ENCODE measurements around the gene ANKRD28.

ANKRD28 gene

GRCh38 chr3:15659254-15659975 lies 138.4 kb downstream of the ANKRD28 start:
- no peak for DNase-seq

GRCh38 chr3:15657016-15657415 lies 140.8 kb downstream of the ANKRD28 start:
- no peak for DNase-seq

GRCh38 chr3:15656342-15656741 lies 141.4 kb downstream of the ANKRD28 start:
- DNase-seq: no peak

- no peak for DNase-seq
Observed at GRCh38 chr3:15654891-15655290, 142.9 kb downstream of the ANKRD28 start.

GRCh38 chr3:15654127-15654526 lies 143.7 kb downstream of the ANKRD28 start:
- no peak for DNase-seq

GRCh38 chr3:15653321-15653720 lies 144.5 kb downstream of the ANKRD28 start:
- no peak for DNase-seq

- no peak for DNase-seq
Observed at GRCh38 chr3:15651396-15651795, 146.4 kb downstream of the ANKRD28 start.

- no peak for DNase-seq
Observed at GRCh38 chr3:15649858-15650257, 147.9 kb downstream of the ANKRD28 start.

- no peak for DNase-seq
Observed at GRCh38 chr3:15649341-15649740, 148.4 kb downstream of the ANKRD28 start.

- peak; percentile 53 for DNase-seq
Observed at GRCh38 chr3:15647611-15648167, 150.1 kb downstream of the ANKRD28 start.

GRCh38 chr3:15646851-15647511 lies 150.8 kb downstream of the ANKRD28 start:
- no peak for DNase-seq

GRCh38 chr3:15645740-15646501 lies 151.9 kb downstream of the ANKRD28 start:
- no peak for DNase-seq

- no peak for DNase-seq
Observed at GRCh38 chr3:15645246-15645645, 152.5 kb downstream of the ANKRD28 start.

GRCh38 chr3:15638891-15639262 lies 158.9 kb downstream of the ANKRD28 start:
- no peak for DNase-seq

- DNase-seq: no peak
Observed at GRCh38 chr3:15638193-15638890, 159.4 kb downstream of the ANKRD28 start.

GRCh38 chr3:15637131-15637951 lies 160.4 kb downstream of the ANKRD28 start:
- no peak for DNase-seq

GRCh38 chr3:15636028-15636709 lies 161.6 kb downstream of the ANKRD28 start:
- no peak for DNase-seq

GRCh38 chr3:15635121-15635661 lies 162.6 kb downstream of the ANKRD28 start:
- no peak for DNase-seq

- DNase-seq: no peak
Observed at GRCh38 chr3:15634671-15635070, 163.1 kb downstream of the ANKRD28 start.

- DNase-seq: no peak
Observed at GRCh38 chr3:15633766-15634598, 163.8 kb downstream of the ANKRD28 start.
